COLO668 (cell line): ENCODE measurements around the gene PRPF6.
A peak's percentile ranks its signal among the peaks of the same experiment; 100 is the strongest.
"Not testable (repeated sequence)": the region's sequence is repeated elsewhere in the genome, so short reads cannot be mapped to it uniquely, and the experiment has no call there.

Experiments
- DNase-seq: peaks from one replicate; lab custom pipeline; 2025; ENCODE audit not compliant: unreplicated experiment; lab: John Stamatoyannopoulos, UW

The PRPF6 gene

DNA sequence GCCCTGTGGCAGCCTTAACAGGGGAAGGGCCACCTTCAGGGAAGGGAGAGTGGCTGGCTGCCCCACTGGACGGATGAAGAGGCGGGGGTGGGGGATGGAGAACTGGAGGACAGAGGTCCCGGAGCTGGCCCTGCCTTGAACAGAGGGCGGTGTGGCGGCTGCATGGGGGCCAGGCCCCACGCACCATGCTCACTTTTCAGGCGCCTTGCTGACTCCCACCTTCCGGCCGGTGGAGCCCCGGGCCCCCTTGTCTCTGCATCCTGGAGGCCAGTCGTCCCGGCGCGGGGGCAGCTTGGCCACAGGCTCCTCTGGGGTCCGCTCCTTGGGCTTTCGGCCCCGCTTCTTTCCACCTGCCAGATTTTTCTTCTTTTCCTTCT lies 21.2 kb upstream of the PRPF6 start:
- no peak for DNase-seq

DNA sequence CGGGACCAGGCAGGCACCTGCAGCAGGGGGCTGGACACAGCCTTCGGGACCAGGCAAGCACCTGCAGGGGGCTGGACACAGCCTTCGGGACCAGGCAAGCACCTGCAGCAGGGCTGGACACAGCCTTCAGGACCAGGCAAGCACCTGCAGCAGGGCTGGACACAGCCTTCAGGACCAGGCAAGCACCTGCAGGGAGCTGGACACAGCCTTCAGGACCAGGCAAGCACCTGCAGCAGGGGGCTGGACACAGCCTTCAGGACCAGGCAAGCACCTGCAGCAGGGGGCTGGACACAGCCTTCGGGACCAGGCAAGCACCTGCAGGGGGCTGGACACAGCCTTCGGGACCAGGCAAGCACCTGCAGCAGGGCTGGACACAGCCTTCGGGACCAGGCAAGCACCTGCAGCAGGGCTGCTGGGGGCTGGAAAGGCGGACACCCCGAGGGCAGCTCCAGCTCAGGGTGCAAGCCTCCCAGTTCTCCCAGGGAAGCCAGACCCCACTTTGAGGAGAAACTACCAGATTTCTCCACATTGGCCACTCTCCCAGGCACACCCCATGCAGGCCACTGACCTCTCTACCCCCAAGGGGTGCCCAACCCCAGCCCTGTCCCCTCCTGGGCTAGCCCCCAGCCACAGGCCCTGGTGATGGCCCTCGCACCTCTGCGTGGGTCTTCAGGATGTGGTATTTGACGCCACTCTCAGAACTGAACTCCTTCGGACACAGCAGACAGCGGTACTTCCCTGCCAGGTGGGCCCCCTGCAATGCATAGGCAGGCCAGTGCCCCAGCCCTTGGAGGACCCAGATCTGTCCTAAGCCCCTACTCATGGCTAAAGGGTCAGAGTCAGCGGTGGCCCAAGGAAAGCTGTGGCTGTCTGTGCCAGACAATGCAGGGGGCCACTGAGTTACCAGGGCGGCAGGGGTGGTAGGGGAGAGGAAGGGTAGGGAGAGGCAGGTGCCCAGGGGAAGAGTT lies 20.0 kb upstream of the PRPF6 start:
- not testable (repeated sequence) for DNase-seq

DNA sequence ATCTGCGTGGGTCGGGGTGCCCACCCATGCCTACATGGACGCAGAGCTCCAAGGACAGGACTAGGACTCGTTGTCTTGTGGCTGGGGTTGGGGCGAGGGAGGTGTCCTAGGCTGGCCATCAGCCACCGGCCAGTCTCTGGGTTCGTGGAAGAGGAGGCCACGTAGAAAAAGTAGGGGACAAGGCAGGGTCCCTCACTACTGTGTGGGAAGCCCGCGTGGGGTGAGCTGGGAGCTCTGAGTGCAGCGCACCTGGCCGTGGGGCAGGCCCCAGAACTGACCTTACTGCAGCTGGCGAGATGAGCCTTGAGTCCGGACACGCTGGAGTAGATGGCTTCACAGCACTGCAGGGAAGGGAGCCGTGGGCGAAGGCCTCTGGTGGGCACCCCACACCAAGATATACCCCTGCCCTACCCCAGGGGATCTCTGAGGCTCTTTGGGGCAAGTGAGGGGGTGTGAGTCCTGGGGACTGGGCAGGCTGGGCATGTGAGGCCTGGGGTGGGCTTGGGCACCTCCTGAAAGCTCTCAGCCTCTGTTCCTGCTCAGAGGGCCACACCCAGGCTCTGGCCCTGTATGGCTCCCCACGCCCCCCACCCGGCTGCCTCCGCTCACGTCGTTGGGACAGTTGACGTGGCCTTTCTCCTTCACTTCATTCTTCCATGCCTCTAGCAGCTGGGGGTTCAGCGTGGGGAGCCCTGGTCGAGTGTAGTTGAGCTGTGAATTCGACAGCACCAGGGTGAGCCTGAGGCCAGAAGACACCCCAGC lies 19.1 kb upstream of the PRPF6 start:
- DNase-seq, result no peak

DNA sequence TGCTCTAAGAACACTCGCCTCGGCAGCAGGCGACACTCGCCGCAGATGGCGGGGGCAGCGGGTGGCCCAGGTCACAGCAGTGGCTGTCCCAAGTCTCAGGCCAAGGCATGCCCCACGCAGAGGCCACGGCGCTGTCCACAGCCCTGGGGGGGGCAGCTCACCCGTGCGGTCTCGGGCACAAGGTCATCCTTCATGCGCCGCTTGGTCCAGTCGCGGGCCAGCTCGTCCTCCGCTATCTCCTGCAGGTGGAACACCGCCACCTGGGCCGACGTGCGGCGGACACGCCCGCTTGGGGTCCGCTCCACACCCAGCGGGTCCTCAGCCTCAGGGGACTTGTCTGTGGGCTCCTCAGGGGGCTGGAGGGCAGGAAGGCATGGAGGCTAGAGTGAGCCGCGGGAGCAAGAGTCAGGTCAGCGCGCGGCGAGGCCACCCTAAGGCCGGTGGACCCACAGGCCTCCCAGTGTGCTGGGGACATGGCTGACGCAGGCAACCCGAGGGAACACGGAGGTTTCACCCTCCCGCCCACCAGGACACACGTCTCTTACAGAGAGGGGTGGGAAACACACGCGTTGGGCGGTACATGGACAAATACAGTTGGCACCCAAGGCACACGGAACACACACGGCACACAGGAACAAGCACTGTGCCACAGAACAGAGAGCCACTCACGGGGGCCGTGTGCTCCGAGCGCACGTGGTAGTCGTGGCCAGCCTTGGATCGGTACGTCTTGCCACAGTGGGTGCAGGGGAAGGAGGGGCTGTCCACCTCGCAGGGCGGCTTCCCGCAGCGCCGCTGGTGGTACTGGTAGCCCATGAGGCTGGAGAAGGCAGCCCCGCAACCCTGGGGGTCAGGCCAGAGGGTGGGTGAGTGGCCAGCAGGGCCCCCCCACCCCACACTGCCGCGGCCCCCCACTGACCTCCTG lies 18.2 kb upstream of the PRPF6 start:
- DNase-seq, result no peak

DNA sequence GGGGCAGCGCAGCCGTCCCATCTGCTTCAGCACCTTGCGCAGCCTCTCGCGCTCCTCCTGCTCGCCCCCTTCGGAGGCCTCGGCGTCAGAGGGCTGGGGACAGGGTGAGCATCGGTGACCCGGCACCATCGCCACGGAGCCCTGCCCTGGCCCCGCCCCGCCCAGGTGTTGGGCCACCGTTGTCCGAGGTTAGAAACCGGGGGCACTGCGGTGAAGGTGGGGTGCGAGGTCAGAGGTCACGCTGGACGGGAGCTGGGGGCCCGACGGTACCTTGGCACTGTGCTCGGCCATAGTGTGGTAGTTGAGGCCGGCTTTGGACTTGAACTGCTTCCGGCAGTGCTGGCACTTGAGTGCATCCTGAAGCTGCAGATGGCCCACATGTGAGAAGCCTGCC lies 17.6 kb upstream of the PRPF6 start:
- DNase-seq, result no peak

DNA sequence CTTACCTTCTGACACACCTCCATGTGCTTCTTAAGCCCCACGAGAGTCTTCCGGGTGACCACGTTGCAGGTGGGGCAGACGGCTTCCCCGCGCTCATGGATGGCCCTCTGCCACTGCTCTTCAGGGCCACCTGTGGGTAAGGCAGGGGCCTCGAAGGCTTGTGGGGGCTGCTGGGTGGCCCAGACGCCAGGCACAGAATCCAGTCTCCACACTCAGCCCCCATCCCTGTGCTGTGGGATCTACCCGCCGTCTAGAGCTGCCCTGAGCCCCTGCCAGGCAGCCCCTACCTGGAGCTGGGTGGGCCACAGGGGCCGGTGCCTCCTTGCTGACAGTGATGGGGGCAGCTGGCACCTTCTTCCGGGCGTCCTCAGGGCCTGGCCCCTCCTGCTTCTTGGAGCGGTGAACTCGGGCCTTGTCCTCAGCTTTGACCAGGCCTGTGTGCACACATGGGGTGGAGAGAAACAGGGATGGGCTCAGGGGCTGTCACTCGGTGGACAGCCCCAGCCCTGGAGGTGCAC lies 17.1 kb upstream of the PRPF6 start:
- no peak for DNase-seq

DNA sequence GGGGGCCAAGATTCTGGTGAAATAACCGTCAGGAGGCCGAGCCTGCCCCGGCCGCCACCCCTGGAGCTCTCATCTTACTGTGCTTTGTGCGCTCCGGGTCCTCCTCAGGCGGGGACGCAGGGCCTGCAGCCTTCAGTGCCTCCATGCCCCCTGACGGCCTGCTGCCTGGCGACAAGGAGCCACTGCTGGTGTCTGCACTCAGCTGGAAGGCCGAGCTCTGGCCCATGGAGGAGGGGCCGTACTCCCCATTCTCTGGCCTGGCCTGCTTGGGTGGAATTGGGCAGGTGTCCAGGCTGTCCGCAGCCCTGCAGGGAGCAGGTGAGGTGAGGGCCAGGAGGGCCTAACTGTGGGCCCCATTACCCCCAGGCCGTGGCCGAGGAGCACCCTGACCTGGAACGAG lies 16.5 kb upstream of the PRPF6 start:
- DNase-seq, result no peak

DNA sequence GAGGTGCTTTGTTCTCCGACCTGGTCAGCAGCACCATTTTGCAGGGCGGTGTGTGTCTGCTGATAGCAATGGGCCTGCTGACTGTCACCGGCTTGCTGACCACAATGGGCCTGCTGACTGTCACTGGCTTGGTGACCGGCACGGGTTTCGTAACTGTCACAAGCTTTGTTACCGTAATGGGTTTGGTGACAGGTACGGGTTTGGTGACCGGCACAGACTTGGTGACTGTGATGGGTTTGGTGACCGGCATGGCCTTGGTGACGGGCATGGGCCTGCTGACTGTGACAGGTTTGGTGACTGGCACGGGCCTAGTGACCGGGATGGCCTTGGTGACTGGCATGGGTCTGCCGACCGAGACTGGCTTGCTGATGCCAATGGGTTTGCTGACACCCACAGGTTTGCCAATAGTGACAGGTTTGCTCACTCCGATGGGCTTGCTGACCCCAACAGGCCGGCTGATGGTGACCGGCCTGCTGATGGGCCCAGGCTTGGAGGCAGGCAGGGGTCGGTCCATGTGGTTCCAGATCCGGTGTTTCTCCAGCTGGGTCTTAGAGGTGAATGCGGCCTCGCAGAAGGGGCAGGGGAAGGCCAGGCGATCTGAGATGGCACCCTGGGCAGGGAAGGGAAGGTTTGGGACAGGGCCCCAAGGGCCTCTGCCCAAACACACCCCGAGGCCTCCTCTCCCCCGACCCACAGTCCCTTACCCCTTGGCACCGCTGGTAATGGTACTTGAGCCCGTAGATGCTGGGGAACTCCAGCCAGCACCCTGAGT lies 14.6 kb upstream of the PRPF6 start:
- no peak for DNase-seq

DNA sequence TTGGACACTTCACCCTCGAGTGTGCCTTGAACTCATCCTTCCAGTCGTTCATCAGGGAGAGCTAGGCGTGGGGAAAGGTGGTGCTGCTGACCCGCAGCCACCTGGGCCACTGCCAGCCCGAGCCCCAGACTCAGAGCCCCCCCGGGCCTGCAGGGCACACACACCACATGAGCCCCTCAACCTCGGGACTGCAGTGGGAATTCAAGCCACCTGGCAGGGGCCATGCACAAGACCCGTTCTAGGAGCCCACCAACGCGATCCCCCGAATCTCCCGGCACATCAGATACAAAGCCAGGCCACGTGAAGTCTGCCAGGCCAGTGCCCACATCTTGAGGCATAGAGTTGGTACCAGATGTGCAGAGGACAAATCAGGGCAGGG lies 14.0 kb upstream of the PRPF6 start:
- no peak for DNase-seq

DNA sequence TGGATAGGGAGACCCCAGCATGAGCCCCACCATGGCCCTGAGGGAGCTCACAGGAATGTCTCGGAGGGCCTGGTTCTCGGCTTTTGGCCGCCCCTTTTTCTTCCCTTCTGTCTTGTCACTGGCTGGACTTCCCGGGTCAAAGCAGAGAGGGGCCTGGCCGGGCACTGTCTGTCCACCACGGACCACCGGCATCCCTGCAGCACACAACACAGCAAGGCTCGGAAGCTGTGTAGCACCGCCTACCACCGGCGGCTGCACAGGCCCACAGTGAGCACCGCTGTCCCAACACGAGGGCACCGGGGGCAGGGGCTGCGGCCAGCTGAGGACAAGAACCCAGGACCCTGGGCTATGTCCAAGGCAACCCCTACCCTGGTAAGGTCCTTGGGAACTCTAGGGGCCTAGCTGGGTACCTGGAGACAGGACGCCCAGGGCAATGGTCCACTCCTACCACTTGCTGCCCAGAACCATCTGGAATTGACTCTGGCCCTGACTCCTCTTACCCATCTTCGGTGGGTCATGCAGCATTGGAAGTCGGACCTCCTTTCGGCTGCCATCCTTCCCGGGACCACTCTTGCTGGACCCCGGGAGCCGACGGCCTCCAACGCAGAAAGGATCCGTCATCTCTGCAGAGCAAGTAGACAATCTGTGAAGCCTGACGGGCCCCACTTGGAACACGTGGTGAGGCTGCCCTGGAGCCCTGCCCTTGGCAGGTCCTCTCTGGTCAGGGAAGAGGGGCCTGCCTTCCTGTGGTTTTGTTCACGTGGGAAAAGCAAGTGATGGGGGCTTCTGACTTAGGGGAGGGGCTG lies 13.4 kb upstream of the PRPF6 start:
- no peak for DNase-seq

DNA sequence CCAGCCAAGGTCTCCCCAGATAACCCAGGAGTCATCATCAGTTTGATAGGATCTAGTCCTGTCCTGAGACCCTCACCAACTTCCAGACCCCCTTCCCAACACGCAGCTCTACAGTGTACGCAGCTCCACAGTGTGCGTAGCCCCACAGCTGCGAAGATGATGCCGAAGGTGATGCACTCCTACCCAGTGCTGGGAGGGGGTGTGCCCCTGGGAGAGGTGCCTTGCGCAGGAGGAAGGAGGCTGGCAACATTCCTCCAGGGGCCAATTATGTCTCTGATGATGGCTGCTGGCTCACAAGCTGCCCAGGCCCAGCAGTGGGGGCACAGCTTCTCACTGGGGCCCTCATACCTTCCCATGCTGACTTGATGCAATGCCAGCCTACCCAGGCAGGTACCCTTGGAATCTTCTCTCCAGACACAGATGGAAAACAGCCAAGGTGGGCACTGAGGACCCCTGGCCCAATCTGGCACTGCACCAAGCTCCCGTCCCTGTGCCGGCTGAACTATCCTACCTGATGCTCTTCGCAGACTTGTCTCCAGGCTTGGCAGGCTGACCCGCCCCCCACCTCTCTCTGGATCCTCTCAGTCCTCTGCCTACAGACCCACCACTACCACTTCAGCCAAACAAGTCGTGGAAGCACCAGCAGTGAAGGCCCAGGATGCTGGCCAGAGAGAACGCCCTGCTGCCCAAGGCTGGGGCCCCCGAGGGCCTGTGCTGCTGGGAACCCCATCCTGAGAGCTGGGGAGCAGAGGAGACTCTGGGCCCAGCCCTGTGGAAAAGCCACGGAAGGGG lies 12.6 kb upstream of the PRPF6 start:
- no peak for DNase-seq

DNA sequence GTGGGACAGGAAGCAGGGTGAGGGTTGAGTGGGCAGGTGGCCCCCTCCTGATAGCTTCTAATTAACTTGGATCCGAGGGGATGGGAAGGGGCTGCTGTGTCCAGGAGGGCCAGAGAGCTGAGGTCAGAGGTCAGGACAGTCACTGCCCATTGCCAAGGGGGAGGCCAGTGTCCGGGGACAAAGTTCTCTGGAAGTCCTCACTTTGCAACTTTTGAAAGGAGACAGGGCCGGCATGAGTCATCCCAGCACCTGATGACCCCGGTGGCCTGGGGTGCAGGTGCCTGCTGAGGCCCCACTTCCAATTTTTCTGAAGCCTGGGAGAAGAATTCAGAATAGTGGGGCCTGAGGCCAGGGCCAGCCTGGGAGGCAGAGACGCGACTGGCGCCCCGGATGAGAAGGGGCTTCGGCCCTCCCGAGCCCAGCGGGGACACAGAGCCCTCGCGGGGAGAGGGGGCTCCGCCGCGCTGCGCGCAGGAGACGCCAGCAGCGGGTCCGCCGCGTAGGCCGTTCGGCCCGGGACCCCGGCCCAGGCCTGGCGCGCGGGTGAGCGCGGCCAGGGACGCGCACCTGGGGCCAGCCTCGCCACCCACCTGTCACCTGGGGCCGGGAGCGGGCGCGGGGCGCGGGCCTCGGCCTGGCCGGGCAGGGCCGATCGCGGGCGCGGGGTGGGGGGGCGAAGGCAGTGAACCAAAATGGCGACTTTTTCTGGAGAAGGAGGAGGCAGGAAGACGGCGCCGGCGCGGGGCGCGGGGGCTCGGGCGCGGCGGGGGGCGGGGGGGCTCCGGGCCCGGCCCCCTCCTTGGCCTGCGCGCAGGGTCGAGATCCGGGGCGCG lies 11.8 kb upstream of the PRPF6 start:
- peak; percentile 54 for DNase-seq

DNA sequence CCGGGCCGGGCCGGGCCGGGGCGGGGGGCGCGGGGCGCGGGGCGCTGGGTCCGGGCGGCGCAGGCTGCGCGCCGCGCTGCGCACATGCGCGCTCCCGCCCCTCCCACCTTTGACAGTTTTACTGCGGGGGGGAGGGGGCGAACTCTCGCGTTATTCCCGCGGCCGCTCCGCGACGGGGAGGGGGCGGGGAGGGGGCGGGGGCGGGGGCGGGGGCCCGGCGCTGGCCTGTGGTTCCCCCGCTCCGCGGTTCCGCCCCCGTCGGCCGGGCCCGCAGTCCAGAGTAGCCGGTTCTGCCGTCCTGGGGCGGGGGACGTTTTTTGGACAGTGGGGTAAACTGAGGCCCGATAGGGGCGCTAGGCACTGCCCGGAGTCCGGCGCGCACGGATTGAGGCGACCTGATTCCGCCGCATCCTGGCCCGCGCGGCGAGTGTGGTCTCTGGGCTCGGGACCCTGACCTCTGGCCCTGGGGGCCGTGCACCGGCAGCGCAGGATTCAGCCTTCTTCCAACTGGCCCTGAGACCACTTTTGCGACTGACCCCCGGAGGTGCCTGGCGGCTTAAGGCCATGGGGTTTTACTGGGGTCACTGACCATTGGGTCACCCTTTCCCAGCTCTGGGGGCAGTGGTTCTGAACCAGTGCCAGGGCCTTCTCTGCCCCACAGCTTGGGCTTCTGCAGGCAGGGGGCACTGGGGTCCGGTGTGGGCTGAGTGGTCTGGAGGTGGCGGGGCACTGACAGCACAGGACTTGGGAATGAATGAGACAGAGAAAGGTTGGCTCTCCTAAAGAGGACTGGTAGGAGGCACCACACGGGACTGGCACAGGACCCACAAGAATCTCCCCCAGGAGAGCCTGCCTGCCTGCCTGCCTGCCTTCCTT lies 10.9 kb upstream of the PRPF6 start, which contains the start of gene ZNF512B:
TSS of gene ZNF512B (minus strand) at position 93 of the 876 bp plus-strand sequence. CDS start 1,980 bp downstream, outside the sequence.
- DNase-seq, result peak; percentile 75

DNA sequence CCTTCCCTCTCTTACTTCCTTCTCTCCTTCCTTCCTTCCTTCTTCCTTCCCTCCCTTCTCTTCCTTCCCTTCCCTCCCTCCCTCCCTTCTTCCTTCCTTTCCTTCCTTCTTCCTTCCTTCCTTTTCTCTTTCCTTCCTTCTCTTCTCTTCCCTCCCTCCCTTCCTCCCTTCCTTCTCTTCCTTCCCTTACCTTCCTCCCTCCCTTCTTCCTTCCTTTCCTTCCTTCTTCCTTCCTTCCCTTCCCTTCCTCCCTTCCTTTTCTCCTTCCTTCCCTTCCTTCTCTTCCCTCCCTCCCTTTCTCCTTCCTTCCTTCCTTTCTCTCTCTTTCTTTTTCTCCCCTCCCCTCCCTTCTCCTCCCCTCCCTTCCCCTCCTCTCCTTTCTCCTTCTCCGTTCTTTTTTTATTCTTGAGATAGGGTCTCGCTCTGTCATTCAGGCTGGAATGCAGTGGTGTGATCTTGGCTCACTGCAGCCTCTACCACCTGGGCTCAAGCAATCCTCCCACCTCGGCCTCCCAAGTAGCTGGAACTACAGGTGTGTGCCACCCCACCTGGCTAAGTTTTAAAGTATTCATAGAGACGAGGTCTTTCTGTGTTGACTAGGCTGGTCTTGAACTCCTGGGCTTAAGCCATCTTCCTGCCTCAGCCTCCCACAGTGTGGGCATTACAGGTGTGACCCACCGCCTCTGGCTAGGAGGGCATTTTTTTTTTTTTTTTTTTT lies 10.1 kb upstream of the PRPF6 start:
- no peak for DNase-seq

DNA sequence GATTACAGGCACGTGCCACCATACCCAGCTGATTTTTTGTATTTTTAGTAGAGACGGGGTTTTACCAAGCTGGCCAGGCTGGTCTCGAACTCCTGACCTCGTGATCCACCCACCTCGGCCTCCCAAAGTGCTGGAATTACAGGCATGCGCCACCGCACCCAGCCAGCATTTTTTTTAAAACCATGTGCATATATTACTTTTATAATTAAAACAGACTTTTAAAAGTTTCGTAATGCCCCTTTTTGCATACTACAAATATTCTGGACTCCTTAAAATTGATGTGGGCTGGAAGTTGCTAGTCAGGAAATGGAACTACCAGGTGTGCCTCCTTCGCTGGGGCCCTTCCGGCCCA lies 9.0 kb upstream of the PRPF6 start:
- not testable (repeated sequence) for DNase-seq
